ENCODE data around the gene CYP3A5.

CYP3A5 gene

GRCh38 chr7:99627513-99627912, 52.3 kb downstream of the CYP3A5 start:
- no peak for DNase-seq (ENCODE audit: extremely low spot score)
- TF ChIP-seq CTCF (IDR thresholded peaks at IDR 0.05; ENCODE audit: control extremely low read depth, extremely low read depth, low read depth, missing control alignments): no peak
- ChIA-PET POLR2A (no interaction called here), CTCF (no interaction called here)

GRCh38 chr7:99626661-99627060, 53.1 kb downstream of the CYP3A5 start:
- ChIA-PET POLR2A (no interaction called here), CTCF (interaction anchor here (1.2 kb wide), 1 partner anchor 10 kb away, joined by 3 read pairs; the partner anchor contains the start of gene ZSCAN25)
- no peak for TF ChIP-seq CTCF (IDR thresholded peaks at IDR 0.05; ENCODE audit: control extremely low read depth, extremely low read depth, low read depth, missing control alignments)
- DNase-seq (ENCODE audit: extremely low spot score): no peak

GRCh38 chr7:99625961-99626360, 53.8 kb downstream of the CYP3A5 start:
- no peak for TF ChIP-seq CTCF (IDR thresholded peaks at IDR 0.05; ENCODE audit: control extremely low read depth, extremely low read depth, low read depth, missing control alignments)
- POLR2A ChIA-PET: no interaction called here
- DNase-seq (ENCODE audit: extremely low spot score): no peak
- CTCF ChIA-PET: interaction anchor here (1.2 kb wide), 1 partner anchor 10 kb away, joined by 3 read pairs; the partner anchor contains the start of gene ZSCAN25

- CTCF ChIA-PET: no interaction called here
- no peak for DNase-seq (ENCODE audit: extremely low spot score)
- TF ChIP-seq CTCF (IDR thresholded peaks at IDR 0.05; ENCODE audit: control extremely low read depth, extremely low read depth, low read depth, missing control alignments): no peak
- POLR2A ChIA-PET: no interaction called here
Measured at GRCh38 chr7:99625321-99625720, 54.5 kb downstream of the CYP3A5 start.

- DNase-seq (ENCODE audit: extremely low spot score): no peak
- TF ChIP-seq CTCF (IDR thresholded peaks at IDR 0.05; ENCODE audit: control extremely low read depth, extremely low read depth, low read depth, missing control alignments): no peak
- POLR2A ChIA-PET: no interaction called here
- CTCF ChIA-PET: interaction anchor here (1.5 kb wide), 1 partner anchor 9 kb away, joined by 3 read pairs; no protein-coding TSS in a partner anchor
Measured at GRCh38 chr7:99624484-99624883, 55.3 kb downstream of the CYP3A5 start.

- TF ChIP-seq CTCF (IDR thresholded peaks at IDR 0.05; ENCODE audit: control extremely low read depth, extremely low read depth, low read depth, missing control alignments): no peak
- ChIA-PET POLR2A (no interaction called here), CTCF (interaction anchor here (1.5 kb wide), 1 partner anchor 10 kb away, joined by 3 read pairs; no protein-coding TSS in a partner anchor)
- DNase-seq (ENCODE audit: extremely low spot score): no peak
Measured at GRCh38 chr7:99623702-99624447, 55.9 kb downstream of the CYP3A5 start.

Measured in GM10248 (cell line).